ENCODE measurements around the gene DOCK2.
A peak's percentile ranks its signal among the peaks of the same experiment; 100 is the strongest.
"Not testable (repeated sequence)": the region's sequence is repeated elsewhere in the genome, so short reads cannot be mapped to it uniquely, and the experiment has no call there.

Gene DOCK2

GRCh38 chr5:169637549-169638121 is 560 bp downstream of the DOCK2 start:
- DNase-seq (ENCODE audit: low read depth, low spot score) = no peak

DNA sequence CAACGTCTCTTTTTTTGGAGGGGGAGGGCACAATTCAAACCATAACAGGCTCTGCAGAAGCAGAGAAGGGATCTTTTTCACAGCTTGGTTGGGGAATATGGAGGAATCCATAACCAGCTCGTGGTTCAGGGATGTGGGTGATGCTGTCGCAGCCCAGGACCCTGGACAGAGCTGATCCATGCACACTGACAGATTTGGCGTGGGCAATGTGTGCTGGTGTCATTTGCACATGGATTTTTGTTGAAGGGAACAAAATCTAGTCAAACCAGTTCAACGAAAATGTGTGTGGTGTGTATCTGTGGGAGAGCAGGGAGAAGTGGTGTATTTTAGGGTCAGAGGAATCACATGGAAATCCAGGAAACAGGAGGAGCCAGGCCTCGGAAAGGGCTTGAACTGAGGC is 4.2 kb downstream of the DOCK2 start:
- DNase-seq (ENCODE audit: low read depth, low spot score) = peak; percentile 66

DNA sequence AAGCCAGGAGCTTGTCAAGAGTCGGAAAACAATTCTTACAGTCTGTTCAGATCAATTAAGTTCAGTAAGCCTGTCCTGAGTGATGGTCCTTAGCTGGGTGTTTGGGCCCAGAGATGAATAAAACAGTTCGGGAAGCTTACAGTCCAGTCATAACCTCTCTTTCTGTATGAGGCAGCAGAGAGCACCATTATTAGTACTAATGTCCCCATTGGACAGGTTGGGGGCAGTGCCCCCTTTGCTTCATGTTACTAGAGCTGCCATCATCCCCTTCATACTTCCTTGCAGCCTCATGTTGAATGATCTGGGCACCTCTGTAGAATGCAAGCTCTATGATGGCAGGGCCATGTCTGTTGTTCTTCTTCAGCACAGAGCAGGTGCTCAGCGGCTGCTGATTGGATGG is 9.8 kb downstream of the DOCK2 start:
- DNase-seq (ENCODE audit: low read depth, low spot score) = no peak

DNA sequence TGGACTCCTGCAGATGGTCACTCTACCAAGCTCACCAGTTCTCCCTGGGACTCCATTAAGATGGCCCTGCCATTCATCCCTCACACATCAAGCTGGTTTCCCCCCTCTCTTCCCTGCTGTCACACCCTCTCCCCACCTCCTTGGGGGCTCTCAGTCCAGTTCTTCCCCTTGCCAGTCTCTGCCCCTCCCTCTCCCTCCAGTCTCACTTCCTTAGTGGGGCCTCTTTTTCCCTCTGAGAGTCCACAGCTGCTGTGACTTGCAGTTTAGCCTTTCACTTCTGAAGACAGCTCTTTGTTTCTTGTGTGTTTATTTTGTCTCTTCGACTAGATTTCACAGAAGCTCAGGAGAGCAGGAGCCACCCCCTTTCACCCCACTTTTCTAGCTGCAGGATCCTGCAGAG is 10.5 kb downstream of the DOCK2 start:
- no peak for DNase-seq (ENCODE audit: low read depth, low spot score)

GRCh38 chr5:169648725-169649310 is 11.7 kb downstream of the DOCK2 start:
- DNase-seq (ENCODE audit: low read depth, low spot score) = peak; percentile 71

DNA sequence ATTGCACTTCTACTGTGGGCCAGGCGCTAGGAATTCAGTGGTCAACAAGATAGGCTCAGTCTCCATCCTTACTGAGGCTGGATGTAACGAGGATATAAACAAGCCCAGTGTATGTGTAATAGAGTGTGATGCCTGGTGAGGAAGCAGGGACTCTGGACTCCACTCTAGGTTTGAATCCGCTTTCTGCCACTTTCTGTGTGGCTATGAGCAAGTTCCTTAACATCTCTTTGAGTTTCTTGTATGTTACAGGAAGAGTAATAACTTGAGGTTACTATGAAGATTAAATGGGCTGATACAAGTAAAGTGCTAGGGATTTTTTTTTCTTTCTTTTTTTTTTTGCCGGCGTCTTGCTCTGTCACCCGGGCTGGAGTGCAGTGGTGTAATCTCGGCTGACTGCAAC is 12.4 kb downstream of the DOCK2 start:
- DNase-seq (ENCODE audit: low read depth, low spot score) = no peak

- DNase-seq (ENCODE audit: low read depth, low spot score) = no peak
Observed at GRCh38 chr5:169650701-169651331, 13.7 kb downstream of the DOCK2 start.

- no peak for DNase-seq (ENCODE audit: low read depth, low spot score)
Observed at GRCh38 chr5:169651526-169651925, 14.5 kb downstream of the DOCK2 start.

DNA sequence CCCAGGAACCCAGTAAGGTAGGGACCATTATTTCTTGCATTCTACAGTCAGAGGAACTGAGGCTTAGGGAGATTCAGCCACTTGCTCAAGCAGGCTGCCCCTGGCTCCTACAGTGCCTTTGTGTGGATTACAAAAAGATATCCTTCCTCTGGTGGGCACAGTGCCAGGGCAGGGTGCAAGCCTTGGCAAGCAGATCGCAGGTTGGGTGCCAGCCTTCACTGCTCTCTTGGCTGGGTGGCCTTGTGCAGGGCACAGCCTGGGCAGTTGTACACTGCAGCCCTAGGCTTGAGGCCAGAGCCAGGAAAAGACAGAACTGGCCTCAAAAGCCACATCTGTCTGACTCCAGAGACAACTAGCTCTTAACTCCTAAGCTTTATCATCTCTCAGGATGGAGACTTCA is 15.0 kb downstream of the DOCK2 start:
- no peak for DNase-seq (ENCODE audit: low read depth, low spot score)

DNA sequence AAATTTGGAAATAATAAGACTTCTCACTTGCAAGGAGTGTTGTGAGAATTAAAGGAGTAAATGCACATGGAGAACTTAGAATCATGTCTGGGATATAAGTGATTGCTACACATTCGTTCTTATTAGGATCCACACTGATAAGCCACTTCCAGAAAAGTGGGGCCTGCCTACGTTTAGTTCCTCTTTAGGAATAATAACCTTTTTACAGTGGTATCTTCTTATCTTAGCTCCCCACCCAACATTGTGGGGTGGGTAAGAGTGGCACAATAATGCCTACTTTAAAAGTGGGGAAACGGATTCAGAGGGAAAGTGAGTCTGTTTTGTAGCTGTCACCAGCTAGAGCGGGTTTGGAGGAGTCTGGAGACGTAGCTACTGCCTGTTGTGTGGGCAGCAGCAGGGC is 16.0 kb downstream of the DOCK2 start:
- DNase-seq (ENCODE audit: low read depth, low spot score) = no peak

GRCh38 chr5:169655353-169655752 is 18.3 kb downstream of the DOCK2 start:
- DNase-seq (ENCODE audit: low read depth, low spot score) = no peak

DNA sequence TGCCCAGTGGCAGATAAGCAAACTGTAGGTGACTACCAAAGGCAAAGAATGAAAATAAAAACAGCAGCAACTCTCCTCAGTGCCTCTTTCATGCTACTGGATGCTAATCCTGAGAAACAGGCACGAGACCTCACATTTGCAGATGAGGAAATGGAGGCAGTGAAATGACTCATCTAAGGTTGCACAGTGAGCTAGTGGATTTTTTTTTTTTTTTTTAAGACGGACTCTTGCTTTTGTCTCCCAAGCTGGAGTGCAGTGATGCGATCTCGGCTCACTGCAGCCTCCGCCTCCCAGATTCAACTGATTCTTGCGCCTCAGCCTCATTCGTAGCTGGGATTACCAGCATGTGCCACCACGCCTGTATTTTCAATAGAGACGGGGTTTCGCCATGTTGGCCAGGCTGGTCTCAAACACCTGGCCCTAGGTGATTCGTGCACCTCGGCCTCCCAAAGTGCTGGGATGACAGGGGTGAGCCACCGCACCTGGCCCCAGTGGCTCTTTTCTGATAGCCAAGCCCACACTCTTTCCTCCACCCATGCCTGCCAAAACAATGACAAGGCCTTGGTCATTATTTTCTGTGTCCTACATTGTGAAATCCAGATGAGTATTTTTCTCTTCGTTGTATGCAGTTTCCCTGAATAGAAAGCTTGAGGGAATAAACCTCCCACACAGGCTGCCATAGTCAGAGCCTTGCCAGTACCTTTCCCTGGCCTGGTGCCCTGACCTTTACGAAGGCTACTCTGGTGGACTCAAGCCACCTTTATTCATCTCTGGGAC is 19.2 kb downstream of the DOCK2 start:
- no peak for DNase-seq (ENCODE audit: low read depth, low spot score)

DNA sequence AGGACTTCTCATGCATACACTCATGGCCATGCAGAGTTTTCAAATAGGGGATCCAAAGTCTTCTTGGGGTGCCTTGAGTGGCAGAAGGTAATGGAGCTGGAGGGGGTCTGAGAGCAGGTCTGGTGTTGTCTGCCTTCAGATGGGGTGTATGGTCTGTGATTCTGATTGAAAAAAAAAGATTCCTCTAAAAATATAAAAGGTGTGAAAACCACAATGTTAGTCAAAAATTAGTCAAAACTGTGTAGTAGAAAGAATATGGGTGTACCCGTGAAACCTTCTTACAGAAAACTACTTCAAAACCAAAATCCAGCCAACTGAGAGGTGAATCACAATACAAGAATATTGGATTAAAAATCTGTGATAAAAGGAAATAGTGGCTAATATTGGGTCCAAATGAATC is 20.1 kb downstream of the DOCK2 start:
- DNase-seq (ENCODE audit: low read depth, low spot score) = no peak

DNA sequence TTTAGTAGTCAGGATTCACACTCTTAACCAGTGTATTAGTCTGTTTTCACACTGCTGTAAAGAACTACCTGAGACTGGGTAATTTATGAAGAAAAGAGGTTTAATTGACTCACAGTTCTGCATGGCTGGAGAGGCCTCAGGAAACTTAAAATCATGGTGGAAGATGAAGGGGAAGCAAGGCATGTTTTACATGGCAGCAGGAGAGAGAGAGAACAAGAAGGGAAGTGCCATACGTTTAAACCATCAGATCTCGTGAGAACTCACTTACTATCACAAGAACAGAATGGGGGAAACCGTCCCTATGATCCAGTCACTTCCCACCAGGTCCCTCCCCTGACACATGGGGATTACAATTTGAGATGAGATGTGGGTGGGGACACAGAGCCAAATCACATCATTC is 25.4 kb downstream of the DOCK2 start:
- not testable (repeated sequence) for DNase-seq (ENCODE audit: low read depth, low spot score)

DNA sequence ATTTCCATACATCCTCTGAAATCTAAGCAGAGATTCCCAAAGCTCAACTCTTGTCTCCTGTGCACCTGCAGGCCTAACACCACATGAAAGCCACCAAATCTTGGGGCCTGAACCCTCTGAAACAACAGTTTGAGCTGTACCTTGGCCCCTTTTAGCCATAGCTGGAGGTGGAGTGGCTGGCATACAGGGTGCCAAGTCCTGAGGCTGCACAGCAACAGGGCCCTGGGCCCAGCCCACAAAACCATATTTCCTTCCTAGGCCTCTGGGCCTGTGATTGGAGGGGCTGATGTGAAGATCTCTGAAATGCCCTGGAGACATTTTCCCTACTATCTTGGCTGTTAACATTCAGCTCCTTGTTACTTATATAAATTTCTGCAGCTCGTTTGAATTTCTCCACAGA is 26.5 kb downstream of the DOCK2 start:
- no peak for DNase-seq (ENCODE audit: low read depth, low spot score)

DNA sequence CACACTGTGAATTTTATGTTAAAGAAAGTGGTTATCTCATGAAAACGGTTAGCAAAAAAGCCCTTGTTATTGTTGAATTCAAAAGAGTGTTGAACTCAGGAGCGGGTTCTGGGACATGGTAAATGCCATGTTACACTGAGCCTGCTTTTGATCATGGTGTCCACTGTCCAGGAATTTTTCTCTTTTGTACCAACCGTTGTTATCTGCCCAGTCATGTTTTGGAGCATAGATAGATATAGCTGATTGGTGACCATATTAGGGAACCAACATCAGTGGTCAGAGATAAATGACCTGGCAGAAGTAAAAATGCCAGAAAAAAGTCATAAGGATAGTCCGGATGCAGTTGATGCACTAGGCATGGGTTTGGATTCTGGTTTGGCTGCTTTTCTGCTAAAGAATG is 29.3 kb downstream of the DOCK2 start:
- no peak for DNase-seq (ENCODE audit: low read depth, low spot score)

DNA sequence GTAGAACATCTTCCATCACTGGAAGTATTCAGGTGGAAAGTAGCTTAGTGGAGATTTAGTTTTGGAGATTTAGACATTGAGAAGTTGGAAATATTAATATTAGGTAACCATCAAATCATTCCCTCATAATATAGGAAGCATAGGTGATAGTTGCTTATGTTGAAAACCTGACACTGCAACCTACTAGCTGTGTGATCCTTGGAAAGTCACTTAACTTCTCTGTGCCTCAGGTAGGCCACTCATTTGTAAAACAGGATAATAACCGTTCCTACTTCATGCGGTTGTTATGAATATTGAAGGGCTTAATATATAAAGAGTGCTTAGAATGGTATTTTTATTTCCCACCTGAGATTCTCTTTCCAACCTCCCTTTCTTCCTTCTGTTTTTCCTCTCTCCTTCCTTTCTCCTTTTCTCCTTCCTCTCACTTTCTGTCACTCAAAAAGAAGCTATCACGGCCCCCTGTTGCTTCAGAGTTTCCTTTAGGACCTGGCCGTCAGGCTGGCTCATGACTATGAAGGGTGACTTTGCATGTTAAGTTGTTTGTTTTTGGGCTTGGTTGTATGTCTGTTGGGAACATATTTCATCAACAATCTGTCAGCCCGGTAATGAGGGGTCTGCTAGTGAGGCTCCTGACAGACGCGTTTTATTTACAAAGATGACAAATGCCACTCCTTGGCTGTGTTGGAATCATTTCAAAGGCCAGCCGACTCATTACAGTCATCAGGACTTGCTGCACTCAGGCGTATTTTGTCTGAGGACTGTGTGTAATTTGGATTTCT is 31.0 kb downstream of the DOCK2 start:
- DNase-seq (ENCODE audit: low read depth, low spot score) = peak; percentile 65

GRCh38 chr5:169668732-169669131 is 31.7 kb downstream of the DOCK2 start:
- DNase-seq (ENCODE audit: low read depth, low spot score) = peak; percentile 79

DNA sequence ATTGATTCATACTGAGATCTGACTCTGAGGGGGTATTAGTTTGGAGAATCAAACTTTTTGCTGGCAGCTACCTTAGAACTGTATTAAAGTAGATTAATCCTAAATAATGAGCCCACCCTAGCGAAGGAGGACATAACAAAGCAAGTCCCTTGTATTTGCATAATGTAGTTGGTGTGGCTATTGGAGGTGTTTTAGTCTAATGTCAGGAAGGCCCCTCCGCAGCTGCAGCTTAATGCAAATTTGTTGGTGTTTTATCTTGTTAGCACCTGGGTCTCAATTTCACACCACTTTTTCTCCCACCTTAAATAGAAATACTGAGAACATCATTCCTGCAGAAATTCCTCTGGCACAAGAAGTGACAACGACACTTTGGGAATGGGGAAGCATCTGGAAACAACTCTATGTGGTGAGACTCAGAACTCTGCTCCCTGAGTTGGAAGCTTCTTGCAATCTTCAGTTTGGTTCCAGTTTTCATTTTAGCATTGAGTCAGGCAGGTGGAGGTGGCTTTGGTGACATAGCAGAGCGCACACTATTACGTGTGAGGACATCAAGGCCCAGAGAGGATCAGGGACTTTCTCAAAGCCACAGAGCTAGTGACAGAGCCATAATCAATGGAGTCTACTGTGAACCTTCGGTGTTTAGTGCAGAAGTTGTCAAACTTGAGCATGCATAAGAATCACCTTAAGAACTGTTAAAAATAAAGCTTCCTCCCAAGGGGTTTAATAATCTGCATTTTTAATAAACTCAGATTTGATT is 33.9 kb downstream of the DOCK2 start:
- no peak for DNase-seq (ENCODE audit: low read depth, low spot score)

DNA sequence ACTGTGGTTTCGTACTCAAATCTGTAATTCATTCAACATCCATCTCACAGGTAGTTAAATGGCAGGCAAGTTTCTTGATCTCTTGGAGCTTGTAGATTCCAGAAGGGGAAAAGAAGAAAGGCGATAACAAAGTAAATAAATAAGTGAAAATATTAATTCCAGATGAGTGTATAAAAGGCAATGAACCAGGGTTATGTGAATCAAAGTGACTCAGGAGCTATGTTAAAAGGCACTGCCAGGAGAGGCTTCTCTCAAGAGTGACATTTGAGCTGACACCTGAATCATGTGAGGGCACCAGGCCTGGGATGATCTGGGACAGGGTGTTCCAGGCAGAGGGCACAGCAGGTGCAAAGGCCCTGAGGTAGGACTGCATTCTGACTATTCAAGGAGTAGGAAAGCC is 45.0 kb downstream of the DOCK2 start:
- no peak for DNase-seq (ENCODE audit: low read depth, low spot score)

- DNase-seq (ENCODE audit: low read depth, low spot score) = no peak
Observed at GRCh38 chr5:169686137-169686536, 49.1 kb downstream of the DOCK2 start.

Data from astrocyte of the hippocampus (primary cell).